ENCODE measurements around the gene NAA38.

The NAA38 gene

DNA sequence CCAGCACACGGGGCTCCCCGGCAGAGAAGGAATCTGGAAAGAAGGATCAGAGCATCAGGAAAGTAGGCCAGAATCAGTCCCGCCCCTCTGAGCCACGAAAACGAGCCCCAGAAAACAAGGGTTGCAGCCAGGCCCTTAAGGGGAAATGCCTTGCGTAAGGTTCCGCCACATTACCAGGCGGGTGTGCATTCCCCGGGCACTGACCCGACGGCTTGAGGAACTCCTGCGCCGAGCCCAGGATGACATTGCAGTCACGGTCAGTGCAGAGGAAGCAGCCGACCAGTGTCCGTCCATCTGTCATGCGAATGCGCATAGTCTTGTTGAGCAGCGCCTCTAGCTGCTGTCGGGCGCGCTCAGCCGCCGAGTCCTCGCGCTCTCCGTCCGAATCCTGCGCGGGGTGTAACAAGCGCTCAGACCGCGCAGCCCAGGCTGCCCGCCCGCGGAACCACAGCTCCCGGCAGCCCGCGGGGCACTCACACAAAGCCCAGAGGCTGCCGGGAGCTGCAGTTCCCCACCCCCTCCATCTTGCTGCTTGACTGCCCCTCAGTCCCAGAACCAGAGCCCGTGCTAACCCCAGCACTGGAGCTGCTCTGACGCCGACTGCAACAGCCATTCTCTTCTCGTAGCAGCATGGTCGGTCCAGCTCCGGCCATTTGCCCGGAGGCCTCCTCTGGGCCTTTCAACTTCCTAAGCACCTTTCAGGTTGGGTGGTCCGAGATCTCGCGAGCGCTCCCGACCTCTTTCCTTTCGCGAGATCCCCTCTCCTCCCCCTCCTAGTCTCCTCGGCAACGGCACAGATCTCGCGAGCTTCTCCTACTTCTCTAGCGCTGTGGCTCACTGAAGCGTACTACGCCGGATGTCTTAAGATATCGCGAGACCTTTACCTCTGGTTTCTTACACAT lies at the start of gene NAA38 (continued):
- no peak for TF ChIP-seq ZNF292 (tag by site-specific recombination; IDR thresholded peaks at IDR 0.05; ENCODE audit: borderline replicate concordance, low read depth)
- TF ChIP-seq ZIC2 (tag by site-specific recombination; IDR thresholded peaks at IDR 0.05), result no peak
- peak; percentile 37; the same call in 1 of the 2 replicates for TF ChIP-seq ZBTB21 (tag by site-specific recombination; IDR thresholded peaks at IDR 0.05)
- no peak for TF ChIP-seq ZFP3 (tag by site-specific recombination; IDR thresholded peaks at IDR 0.05; ENCODE audit: low read depth)
- no peak for TF ChIP-seq ZNF529 (tag by site-specific recombination; IDR thresholded peaks at IDR 0.05; ENCODE audit: insufficient replicate concordance)
- TF ChIP-seq ZNF169 (tag by site-specific recombination; IDR thresholded peaks at IDR 0.05), result no peak
- TF ChIP-seq ZNF639 (tag by site-specific recombination; IDR thresholded peaks at IDR 0.05), result 0 out of 2 replicates have a peak, but pooled peaks have one; percentile 27
- no peak for TF ChIP-seq MZF1 (tag by site-specific recombination; IDR thresholded peaks at IDR 0.05; ENCODE audit: borderline replicate concordance)
- no peak; the same call in 1 of the 2 replicates for TF ChIP-seq ZNF558 (tag by site-specific recombination; IDR thresholded peaks at IDR 0.05)
- TF ChIP-seq, protein P1, sequence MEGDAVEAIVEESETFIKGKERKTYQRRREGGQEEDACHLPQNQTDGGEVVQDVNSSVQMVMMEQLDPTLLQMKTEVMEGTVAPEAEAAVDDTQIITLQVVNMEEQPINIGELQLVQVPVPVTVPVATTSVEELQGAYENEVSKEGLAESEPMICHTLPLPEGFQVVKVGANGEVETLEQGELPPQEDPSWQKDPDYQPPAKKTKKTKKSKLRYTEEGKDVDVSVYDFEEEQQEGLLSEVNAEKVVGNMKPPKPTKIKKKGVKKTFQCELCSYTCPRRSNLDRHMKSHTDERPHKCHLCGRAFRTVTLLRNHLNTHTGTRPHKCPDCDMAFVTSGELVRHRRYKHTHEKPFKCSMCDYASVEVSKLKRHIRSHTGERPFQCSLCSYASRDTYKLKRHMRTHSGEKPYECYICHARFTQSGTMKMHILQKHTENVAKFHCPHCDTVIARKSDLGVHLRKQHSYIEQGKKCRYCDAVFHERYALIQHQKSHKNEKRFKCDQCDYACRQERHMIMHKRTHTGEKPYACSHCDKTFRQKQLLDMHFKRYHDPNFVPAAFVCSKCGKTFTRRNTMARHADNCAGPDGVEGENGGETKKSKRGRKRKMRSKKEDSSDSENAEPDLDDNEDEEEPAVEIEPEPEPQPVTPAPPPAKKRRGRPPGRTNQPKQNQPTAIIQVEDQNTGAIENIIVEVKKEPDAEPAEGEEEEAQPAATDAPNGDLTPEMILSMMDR (tag by site-specific recombination; IDR thresholded peaks at IDR 0.05), result peak; percentile 97
- no peak for TF ChIP-seq ZNF701 (tag by site-specific recombination; IDR thresholded peaks at IDR 0.05)
- TF ChIP-seq IKZF3 (tag by site-specific recombination; IDR thresholded peaks at IDR 0.05), result no peak
- TF ChIP-seq SP3 (tag by site-specific recombination; IDR thresholded peaks at IDR 0.05), result no peak
- TF ChIP-seq ZBTB17 (tag by site-specific recombination; IDR thresholded peaks at IDR 0.05), result peak; percentile 92
- TF ChIP-seq ZFP41 (tag by site-specific recombination; IDR thresholded peaks at IDR 0.05; ENCODE audit: borderline replicate concordance), result no peak
- no peak for TF ChIP-seq FEZF1 (tag by site-specific recombination; IDR thresholded peaks at IDR 0.05)
- TF ChIP-seq KLF1 (tag by site-specific recombination; IDR thresholded peaks at IDR 0.05), result no peak; the same call in 1 of the 2 replicates
- no peak for TF ChIP-seq ZNF157 (tag by site-specific recombination; IDR thresholded peaks at IDR 0.05)
- no peak for TF ChIP-seq ZNF768 (tag by site-specific recombination; IDR thresholded peaks at IDR 0.05)
- TF ChIP-seq ZNF350 (tag by site-specific recombination; IDR thresholded peaks at IDR 0.05), result no peak
- TF ChIP-seq ZNF175 (tag by site-specific recombination; IDR thresholded peaks at IDR 0.05), result no peak
- peak; percentile 92 for TF ChIP-seq ZNF2 (tag by site-specific recombination; IDR thresholded peaks at IDR 0.05)
- no peak for TF ChIP-seq ZNF549 (tag by site-specific recombination; IDR thresholded peaks at IDR 0.05)
- TF ChIP-seq ZNF624 (tag by site-specific recombination; IDR thresholded peaks at IDR 0.05), result no peak
- TF ChIP-seq ZNF302 (tag by site-specific recombination; IDR thresholded peaks at IDR 0.05; ENCODE audit: low read depth), result no peak
- TF ChIP-seq ZNF214 (tag by site-specific recombination; IDR thresholded peaks at IDR 0.05; ENCODE audit: borderline replicate concordance), result no peak
- TF ChIP-seq ZNF514 (tag by site-specific recombination; IDR thresholded peaks at IDR 0.05), result no peak
- TF ChIP-seq YY1 (tag by site-specific recombination; IDR thresholded peaks at IDR 0.05), result peak; percentile 88
- no peak for TF ChIP-seq ZNF37A (tag by site-specific recombination; IDR thresholded peaks at IDR 0.05)
- peak; percentile 43; the same call in 1 of the 2 replicates for TF ChIP-seq ZNF629 (tag by site-specific recombination; IDR thresholded peaks at IDR 0.05)
- TF ChIP-seq BCL11B (tag by site-specific recombination; IDR thresholded peaks at IDR 0.05; ENCODE audit: low read depth), result peak; percentile 87; the same call in 1 of the 2 replicates
- TF ChIP-seq KLF8 (tag by site-specific recombination; IDR thresholded peaks at IDR 0.05), result no peak; the same call in 1 of the 2 replicates
- no peak for TF ChIP-seq PRDM1 (tag by site-specific recombination; IDR thresholded peaks at IDR 0.05)
- TF ChIP-seq ZNF843 (tag by site-specific recombination; IDR thresholded peaks at IDR 0.05), result 0 out of 2 replicates have a peak, but pooled peaks have one; percentile 6
- TF ChIP-seq, protein P2, sequence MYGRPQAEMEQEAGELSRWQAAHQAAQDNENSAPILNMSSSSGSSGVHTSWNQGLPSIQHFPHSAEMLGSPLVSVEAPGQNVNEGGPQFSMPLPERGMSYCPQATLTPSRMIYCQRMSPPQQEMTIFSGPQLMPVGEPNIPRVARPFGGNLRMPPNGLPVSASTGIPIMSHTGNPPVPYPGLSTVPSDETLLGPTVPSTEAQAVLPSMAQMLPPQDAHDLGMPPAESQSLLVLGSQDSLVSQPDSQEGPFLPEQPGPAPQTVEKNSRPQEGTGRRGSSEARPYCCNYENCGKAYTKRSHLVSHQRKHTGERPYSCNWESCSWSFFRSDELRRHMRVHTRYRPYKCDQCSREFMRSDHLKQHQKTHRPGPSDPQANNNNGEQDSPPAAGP (tag by site-specific recombination; IDR thresholded peaks at IDR 0.05), result peak; percentile 72; the same call in 1 of the 2 replicates

Data from HEK293 (cell line).